Middle frontal gyrus (tissue), 1 donor: ENCODE measurements around the gene CEP350.
A peak's percentile ranks its signal among the peaks of the same experiment; 100 is the strongest.

Source experiments
- DNase-seq: peaks from one replicate; pipeline ENCODE4 v3.0.0-alpha.2; 2015; ENCODE audit warnings: low spot score; ENCODE audit errors: extremely low spot score

CEP350 gene

GRCh38 chr1:179954493-179955286, at the start of gene CEP350:
CEP350 (plus strand) TSS chr1:179954810; CDS start chr1:179986182, 31,372 bp downstream.
- peak; percentile 93 for DNase-seq

GRCh38 chr1:179910934-179911333, 43.7 kb upstream of the CEP350 start:
- DNase-seq = no peak

GRCh38 chr1:179911812-179912211, 42.8 kb upstream of the CEP350 start:
- DNase-seq = no peak

- DNase-seq = no peak
These were observed 36.8 kb upstream of the CEP350 start for GRCh38 chr1:179917601-179918429.

GRCh38 chr1:179921472-179921871, 33.1 kb upstream of the CEP350 start:
- no peak for DNase-seq

GRCh38 chr1:179921981-179922872, 32.4 kb upstream of the CEP350 start:
- no peak for DNase-seq

GRCh38 chr1:179923029-179923428, 31.6 kb upstream of the CEP350 start:
- no peak for DNase-seq

GRCh38 chr1:179924268-179924667, 30.3 kb upstream of the CEP350 start:
- DNase-seq = no peak

- no peak for DNase-seq
These were observed 29.3 kb upstream of the CEP350 start for GRCh38 chr1:179925302-179925701.

GRCh38 chr1:179925922-179926849, 28.4 kb upstream of the CEP350 start:
- DNase-seq = no peak

- no peak for DNase-seq
These were observed 27.8 kb upstream of the CEP350 start for GRCh38 chr1:179926850-179927205.

GRCh38 chr1:179929955-179930798, 24.4 kb upstream of the CEP350 start:
- DNase-seq = no peak

- no peak for DNase-seq
These were observed 23.7 kb upstream of the CEP350 start for GRCh38 chr1:179930867-179931266.

GRCh38 chr1:179933219-179933618, 21.4 kb upstream of the CEP350 start:
- DNase-seq = no peak

GRCh38 chr1:179935909-179936496, 18.6 kb upstream of the CEP350 start:
- no peak for DNase-seq

GRCh38 chr1:179937668-179938254, 16.8 kb upstream of the CEP350 start:
- no peak for DNase-seq

- no peak for DNase-seq
These were observed 15.9 kb upstream of the CEP350 start for GRCh38 chr1:179938752-179939151.

- no peak for DNase-seq
These were observed 14.7 kb upstream of the CEP350 start for GRCh38 chr1:179939941-179940340.

- no peak for DNase-seq
These were observed 13.2 kb upstream of the CEP350 start for GRCh38 chr1:179941454-179941853.
